Caki2 (cell line): ENCODE results near the gene COL4A4. TPM values are rescaled to one million over a fixed set of nuclear protein-coding genes. Genes with fewer than 3 reads are reported as not detected.
"Not testable (repeated sequence)": the region's sequence is repeated elsewhere in the genome, so short reads cannot be mapped to it uniquely, and the experiment has no call there.

Experiments
- DNase-seq: peaks from one replicate; pipeline ENCODE4 v3.0.0-alpha.2; 2015; ENCODE audit warnings: low read depth
- in situ Hi-C: cut with HindIII; loops from 2 replicates; pipeline ENCODE4 v1.10.0; 2016; ENCODE audit warnings: low sequenced_read_pairs, low pct_unique_long_range_greater_than_20kb, mixed read lengths
- total RNA-seq: library from RNA; depleted of rRNA; stranded (reverse); fragments of >200 nt; shearing (Covaris generic); gene quantifications from 2 replicates; pipeline ENCODE4 v1.2.3, GENCODE V29; 2014; ENCODE audit warnings: low replicate concordance

Gene COL4A4
- total RNA-seq, 1 experiment from 2014 or later, result 6.3 TPM

GRCh38 chr2:227171779-227172178, 7.8 kb upstream of the COL4A4 start:
- in situ Hi-C loops, DNase-seq: not testable (repeated sequence)

GRCh38 chr2:227164763-227165291, 822 bp upstream of the COL4A4 start:
- peak; percentile 59 for DNase-seq
- in situ Hi-C loops, result no loop called here

GRCh38 chr2:227163485-227163997, 464 bp downstream of the COL4A4 start:
- in situ Hi-C loops, result no loop called here
- DNase-seq, result no peak

GRCh38 chr2:227161947-227162346, 2.1 kb downstream of the COL4A4 start:
- in situ Hi-C loops, result no loop called here

GRCh38 chr2:227160164-227160563, 3.8 kb downstream of the COL4A4 start:
- no peak for DNase-seq
- in situ Hi-C loops, result no loop called here

More at GRCh38 chr2:227161947-227162346, 2.1 kb downstream of the COL4A4 start:
- no peak for DNase-seq

- in situ Hi-C loops, result no loop called here
- peak; percentile 27 for DNase-seq
Observed at GRCh38 chr2:227154986-227155774, 8.8 kb downstream of the COL4A4 start.

- in situ Hi-C loops, result no loop called here
- peak; percentile 19 for DNase-seq
Observed at GRCh38 chr2:227153758-227154486, 10.1 kb downstream of the COL4A4 start.

- peak; percentile 38 for DNase-seq
- in situ Hi-C loops, result no loop called here
Observed at GRCh38 chr2:227153307-227153706, 10.7 kb downstream of the COL4A4 start.

- DNase-seq, result no peak
- in situ Hi-C loops, result no loop called here
Observed at GRCh38 chr2:227152093-227152766, 11.8 kb downstream of the COL4A4 start.

- DNase-seq, result no peak
- in situ Hi-C loops, result no loop called here
Observed at GRCh38 chr2:227150222-227150936, 13.6 kb downstream of the COL4A4 start.

- in situ Hi-C loops, result no loop called here
- DNase-seq, result no peak
Observed at GRCh38 chr2:227148106-227148505, 15.9 kb downstream of the COL4A4 start.

GRCh38 chr2:227147023-227147422, 17.0 kb downstream of the COL4A4 start:
- in situ Hi-C loops, result no loop called here
- no peak for DNase-seq

- in situ Hi-C loops, result no loop called here
- DNase-seq, result no peak
Observed at GRCh38 chr2:227146456-227146855, 17.5 kb downstream of the COL4A4 start.

- in situ Hi-C loops, result no loop called here
- DNase-seq, result no peak
Observed at GRCh38 chr2:227143895-227144294, 20.1 kb downstream of the COL4A4 start.

- DNase-seq, result no peak
- in situ Hi-C loops, result no loop called here
Observed at GRCh38 chr2:227141301-227141700, 22.7 kb downstream of the COL4A4 start.

GRCh38 chr2:227134591-227134990, 29.4 kb downstream of the COL4A4 start:
- no peak for DNase-seq
- in situ Hi-C loops, result no loop called here

- in situ Hi-C loops, result no loop called here
- DNase-seq, result no peak
Observed at GRCh38 chr2:227132986-227133385, 31.0 kb downstream of the COL4A4 start.

GRCh38 chr2:227130636-227131035, 33.4 kb downstream of the COL4A4 start:
- in situ Hi-C loops, result no loop called here
- no peak for DNase-seq
